K562 (cell line): Measurements from ENCODE around the gene OR8G5. TPM values are rescaled to one million over a fixed set of nuclear protein-coding genes. Genes with fewer than 3 reads are reported as not detected.

Source experiments
- BACH1 ChIP-seq: fragments of 200-800 bp; sonication (Bioruptor generic); IDR thresholded peaks from 2 replicates; pipeline ENCODE4 v1.6.1; 2016; ENCODE audit warnings: missing genetic modification characterization, missing compliant biosample characterization
- CBFA2T2 ChIP-seq: fragments of 450-650 bp; conservative IDR thresholded peaks from 2 replicates; pipeline ENCODE4 v1.6.1; 2017; ENCODE audit warnings: mild to moderate bottlenecking
- CEBPB ChIP-seq: fragments of 450-650 bp; IDR thresholded peaks from 2 replicates; pipeline ENCODE4 v1.6.1; 2016; ENCODE audit warnings: missing genetic modification characterization, missing compliant biosample characterization
- CXXC5 ChIP-seq: fragments of 250-450 bp; sonication (Bioruptor Pico); IDR thresholded peaks from 2 replicates; pipeline ENCODE4 v1.8.0; 2022; ENCODE audit warnings: inconsistent platforms, mild to moderate bottlenecking, moderate library complexity
- ERF ChIP-seq: fragments of 450-650 bp; formaldehyde crosslinking; IDR thresholded peaks from 2 replicates; pipeline ENCODE4 v1.4.0; 2020; ENCODE audit warnings: mild to moderate bottlenecking, mixed read lengths
- ETV6 ChIP-seq, 3 experiments: fragments of 150-350 bp in 1 of 3; sonication (generic) in 1 of 3; formaldehyde crosslinking in 1 of 3; IDR thresholded peaks; 2 replicates each; pipeline versions ENCODE4 v1.6.1 to v1.8.0; 2014 to 2022; ENCODE audit warnings: borderline replicate concordance in 2 of 3, low read depth in 2 of 3, antibody characterized with exemption in 1 of 3, low read length in 1 of 3, mild to moderate bottlenecking in 1 of 3, missing genetic modification reagents in 1 of 3
- FOXK1 ChIP-seq: sonication (generic); formaldehyde crosslinking; IDR thresholded peaks from 2 replicates; pipeline ENCODE4 v1.8.0; 2022; ENCODE audit warnings: missing genetic modification reagents, mild to moderate bottlenecking, borderline replicate concordance
- HDAC8 ChIP-seq: fragments of 450-650 bp; IDR thresholded peaks from 2 replicates; pipeline ENCODE4 v1.6.1; 2016; ENCODE audit warnings: mild to moderate bottlenecking, missing genetic modification characterization, moderate library complexity, missing compliant biosample characterization
- MAFF ChIP-seq: IDR thresholded peaks from 2 replicates; pipeline ENCODE4 v1.6.1; 2012; ENCODE audit warnings: low read length, improper control_type of control experiment
- PTRF ChIP-seq: fragments of 450-650 bp; IDR thresholded peaks from 2 replicates; pipeline ENCODE4 v1.6.1; 2016; ENCODE audit warnings: mild to moderate bottlenecking, missing genetic modification characterization, missing compliant biosample characterization
- RBM14 ChIP-seq: fragments of 200-400 bp; formaldehyde crosslinking; IDR thresholded peaks from 2 replicates; pipeline ENCODE4 v1.6.1; 2018; ENCODE audit warnings: low read depth, mild to moderate bottlenecking, low read length, moderate library complexity, borderline replicate concordance; ENCODE audit not compliant: insufficient read depth
- SAFB2 ChIP-seq: fragments of 200-400 bp; formaldehyde crosslinking; IDR thresholded peaks from 2 replicates; pipeline ENCODE4 v1.6.1; 2018; ENCODE audit warnings: borderline replicate concordance, low read length, low read depth, moderate library complexity; ENCODE audit not compliant: severe bottlenecking
- SIN3B ChIP-seq: fragments of 450-650 bp; IDR thresholded peaks from 2 replicates; pipeline ENCODE4 v1.6.1; 2017; ENCODE audit warnings: low read depth, mild to moderate bottlenecking, moderate library complexity
- ZFP30 ChIP-seq: fragments of 250-450 bp; sonication (Bioruptor Pico); IDR thresholded peaks from 2 replicates; pipeline ENCODE4 v1.8.0; 2022; ENCODE audit warnings: moderate library complexity, mild to moderate bottlenecking, inconsistent platforms, borderline replicate concordance
- ZMIZ1 ChIP-seq, 2 experiments: fragments of 150-350 bp in 1 of 2; IDR thresholded peaks; 2 replicates each; pipeline ENCODE4 v1.6.1; 2012 to 2016; ENCODE audit warnings: low read depth in 2 of 2, low read length in 2 of 2, mild to moderate bottlenecking in 1 of 2, moderate library complexity in 1 of 2
- ZNF277 ChIP-seq: fragments of 250-450 bp; sonication (Bioruptor Pico); IDR thresholded peaks from 2 replicates; pipeline ENCODE4 v1.8.0; 2022; ENCODE audit warnings: inconsistent platforms, mild to moderate bottlenecking, moderate library complexity, borderline replicate concordance
- ZNF384 ChIP-seq: IDR thresholded peaks from 2 replicates; pipeline ENCODE4 v1.6.1; 2012; ENCODE audit warnings: low read depth, low read length, improper control_type of control experiment
- ZNF583 ChIP-seq: fragments of 250-450 bp; sonication (Bioruptor Pico); IDR thresholded peaks from 2 replicates; pipeline ENCODE4 v1.4.0; 2020
- ZNF639 ChIP-seq, 2 experiments: fragments of 200-800 bp in 1 of 2; sonication (Bioruptor generic) in 1 of 2; sonication (generic) in 1 of 2; formaldehyde crosslinking in 1 of 2; IDR thresholded peaks in 1 of 2; conservative IDR thresholded peaks in 1 of 2; 2 replicates each; pipeline versions ENCODE4 v1.5.0 to v1.6.1; 2016 to 2020; ENCODE audit warnings: missing compliant biosample characterization in 1 of 2, missing genetic modification characterization in 1 of 2, missing genetic modification reagents in 1 of 2
- polyA plus RNA-seq, 8 experiments: library from polyadenylated mRNA; depleted of rRNA in 4 of 8; stranded (reverse) in 5 of 8; unstranded in 3 of 8; fragments of >200 nt; fragmentation: Nextera tagmentation in 2 of 8; fragmentation: Illumina TruSeq in 1 of 8; extraction: Ambion mirVana in 2 of 8; extraction: Trizol in 1 of 8; gene quantifications; 2 replicates each; pipeline versions ENCODE4 v1.2.1 to v1.2.3, GENCODE V29; 2011 to 2014; ENCODE audit warnings: inconsistent platforms in 1 of 8, missing spikeins in 1 of 8
- total RNA-seq, 7 experiments: library from RNA; depleted of rRNA in 6 of 7; stranded (reverse); fragments of >200 nt in 6 of 7; fragmentation: Illumina TruSeq in 2 of 7; extraction: Trizol in 2 of 7; gene quantifications; 2 replicates each; pipeline versions ENCODE4 v1.2.1 to v1.2.3, GENCODE V29; 2011 to 2021; ENCODE audit warnings: low replicate concordance in 1 of 7

The OR8G5 gene
- total and polyA plus RNA-seq, 9 of the 15 experiments (the other 6 are each of a cell fraction or from before 2014, with no cell fraction given): 0.18 to 3.8 (median 1.7) TPM

- TF ChIP-seq ZNF277 (CRISPR knock-in tag) (no peak), ERF (CRISPR knock-in tag) (no peak), BACH1 (tag) (peak; percentile 96), HDAC8 (peak; percentile 78; the same call in 1 of the 2 replicates), SIN3B (no peak), ZMIZ1 (IDR thresholded peaks at IDR 0.05; ENCODE audit: low read depth in 2 of 2, low read length in 2 of 2) (peak in 1 of 2 experiments; percentile 65; a peak in 1 of 4 replicates), CEBPB (peak; percentile 76), CBFA2T2 (peak; percentile 94), SAFB2 (no peak), ZNF639 (CRISPR knock-in tag; conservative IDR thresholded peaks at IDR 0.05 in 1 of 2, IDR thresholded peaks at IDR 0.05 in 1 of 2) (peak in 1 of 2 experiments; percentile 92; a peak in 2 of 4 replicates), RBM14 (no peak), MAFF (peak; percentile 95), ZNF583 (CRISPR knock-in tag) (peak; percentile 79), PTRF (tag) (peak; percentile 72), ZNF384 (no peak), ZFP30 (CRISPR knock-in tag) (no peak), FOXK1 (CRISPR knock-in tag) (no peak), ETV6 (IDR thresholded peaks at IDR 0.05; ENCODE audit: borderline replicate concordance in 1 of 2, low read depth in 2 of 2, low read length in 1 of 2) (no peak), ETV6 (CRISPR knock-in tag; IDR thresholded peaks at IDR 0.05; ENCODE audit: borderline replicate concordance) (no peak), CXXC5 (CRISPR knock-in tag) (peak; percentile 87)
These were observed 48.9 kb upstream of the OR8G5 start (continued) for GRCh38 chr11:124207102-124207792.
